Upper lobe of right lung (tissue), 1 donor: ENCODE data around the gene APBB1IP. TPM values are rescaled to one million over a fixed set of nuclear protein-coding genes. Genes with fewer than 3 reads are reported as not detected.
A peak's percentile ranks its signal among the peaks of the same experiment; 100 is the strongest.

Experiments used
- ATAC-seq: fragments of 200-7000 bp; cut with Tn5 transposase; one replicate; pipeline ENCODE4 v1.9.1; 2020; ENCODE audit warnings: mild to moderate bottlenecking, moderate library complexity
- DNase-seq: peaks from one replicate; pipeline ENCODE4 v3.0.0-alpha.2; 2020
- H3K27ac ChIP-seq: fragments of 200-600 bp; one replicate; pipeline ENCODE4 v1.8.0; 2022
- H3K27me3 ChIP-seq: fragments of 200-600 bp; one replicate; pipeline ENCODE4 v1.8.0; 2022; ENCODE audit warnings: mild to moderate bottlenecking
- H3K36me3 ChIP-seq: fragments of 200-600 bp; one replicate; pipeline ENCODE4 v1.8.0; 2022
- H3K4me1 ChIP-seq: fragments of 200-600 bp; one replicate; pipeline ENCODE4 v1.8.0; 2022
- H3K4me3 ChIP-seq: fragments of 200-600 bp; one replicate; pipeline ENCODE4 v1.8.0; 2022; ENCODE audit warnings: mild to moderate bottlenecking
- H3K9me3 ChIP-seq: fragments of 200-600 bp; one replicate; pipeline ENCODE4 v1.8.0; 2022
- intact Hi-C: fragments of 100-400 bp; cut with DNase I; formaldehyde crosslinking; loops from one replicate; pipeline ENCODE4 v1.11.0; 2022
- total RNA-seq: library from RNA; stranded (reverse); fragmentation: NEBNext Ultra II Directional; extraction: Animal tissue kit (Norgen Biotek cat#: 25700); gene quantifications from one replicate; pipeline ENCODE4 v1.2.1, GENCODE V29; 2021
- TF ChIP-seq, protein P1 (sequence below): fragments of 200-600 bp; IDR thresholded peaks from one replicate; pipeline ENCODE4 v1.8.0; 2022; ENCODE audit warnings: antibody characterized with exemption
- donor health status: DM: no; HTN: yes; CAD: no; lungs with severe emphysema.

The APBB1IP gene
- total RNA-seq, 1 donor from 2014 or later: 19.2 TPM

DNA sequence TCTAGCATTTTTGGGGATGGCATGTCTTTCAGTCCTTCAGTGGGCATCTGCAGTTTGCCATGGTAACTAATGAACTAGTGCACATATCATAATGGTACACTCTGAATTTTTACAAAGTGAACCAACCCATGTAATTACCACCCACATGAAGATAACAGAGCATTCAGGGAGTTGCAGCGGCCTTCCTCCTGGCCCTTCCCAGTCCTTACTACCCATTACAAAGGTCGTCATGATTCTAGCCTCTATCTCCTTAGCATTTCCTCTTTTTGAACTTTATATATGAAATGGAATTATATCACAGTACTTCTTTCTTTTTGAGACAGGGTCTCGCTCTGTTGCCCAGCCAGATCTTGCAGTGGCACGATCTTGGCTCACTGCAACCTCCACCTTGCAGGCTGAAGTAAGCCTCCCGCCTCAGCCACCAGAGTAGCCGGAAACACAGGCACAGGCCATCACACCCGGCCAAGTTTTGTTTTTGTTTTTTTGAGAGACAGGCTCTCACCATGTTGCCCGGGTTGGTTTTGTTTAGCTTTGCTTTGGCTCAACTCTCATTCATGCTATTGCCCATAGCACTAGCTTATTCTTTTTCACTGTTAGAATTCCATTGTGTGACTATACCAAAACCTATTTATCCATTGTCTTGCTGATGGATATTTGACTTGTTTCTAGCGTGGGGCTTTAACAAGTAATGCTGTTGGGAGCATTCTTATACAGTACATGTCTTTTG lies 79.2 kb downstream of the APBB1IP start:
- H3K27me3 ChIP-seq: no peaks in the 10 kb centered on the region
- intact Hi-C loops: no loop called here
- ATAC-seq: peak; percentile 57
- no peak for DNase-seq
- H3K4me1 ChIP-seq: no peaks in the 10 kb centered on the region
- H3K27ac ChIP-seq: no peak overlapping the region
- no peaks in the 10 kb centered on the region for H3K9me3 ChIP-seq
- H3K4me3 ChIP-seq: no peak overlapping the region
- peaks cover 17% of the 10 kb centered on the region for H3K36me3 ChIP-seq
- TF ChIP-seq, protein P1, sequence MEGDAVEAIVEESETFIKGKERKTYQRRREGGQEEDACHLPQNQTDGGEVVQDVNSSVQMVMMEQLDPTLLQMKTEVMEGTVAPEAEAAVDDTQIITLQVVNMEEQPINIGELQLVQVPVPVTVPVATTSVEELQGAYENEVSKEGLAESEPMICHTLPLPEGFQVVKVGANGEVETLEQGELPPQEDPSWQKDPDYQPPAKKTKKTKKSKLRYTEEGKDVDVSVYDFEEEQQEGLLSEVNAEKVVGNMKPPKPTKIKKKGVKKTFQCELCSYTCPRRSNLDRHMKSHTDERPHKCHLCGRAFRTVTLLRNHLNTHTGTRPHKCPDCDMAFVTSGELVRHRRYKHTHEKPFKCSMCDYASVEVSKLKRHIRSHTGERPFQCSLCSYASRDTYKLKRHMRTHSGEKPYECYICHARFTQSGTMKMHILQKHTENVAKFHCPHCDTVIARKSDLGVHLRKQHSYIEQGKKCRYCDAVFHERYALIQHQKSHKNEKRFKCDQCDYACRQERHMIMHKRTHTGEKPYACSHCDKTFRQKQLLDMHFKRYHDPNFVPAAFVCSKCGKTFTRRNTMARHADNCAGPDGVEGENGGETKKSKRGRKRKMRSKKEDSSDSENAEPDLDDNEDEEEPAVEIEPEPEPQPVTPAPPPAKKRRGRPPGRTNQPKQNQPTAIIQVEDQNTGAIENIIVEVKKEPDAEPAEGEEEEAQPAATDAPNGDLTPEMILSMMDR: no peak

DNA sequence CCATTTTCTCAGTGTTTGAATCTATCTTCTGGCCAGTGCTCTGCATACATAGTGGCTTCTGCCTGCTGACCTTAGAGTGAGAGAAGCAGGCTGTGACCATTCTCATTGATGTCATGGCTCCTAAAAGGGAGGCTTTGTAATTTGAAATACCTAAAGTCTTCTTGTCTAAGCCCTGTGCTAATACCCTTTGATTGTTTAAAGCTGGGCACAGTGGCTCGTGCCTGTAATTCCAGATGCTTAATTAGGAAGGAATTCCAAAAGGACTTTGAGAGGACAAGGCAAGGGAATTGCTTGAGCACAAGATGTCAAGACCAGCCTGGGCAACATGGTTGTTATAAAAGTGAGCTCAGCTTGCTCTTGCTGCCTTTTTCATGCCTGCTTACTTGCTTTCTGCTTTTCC lies 81.7 kb downstream of the APBB1IP start:
- Histone ChIP-seq H3K4me3 (no peak overlapping the region), H3K36me3 (no peaks in the 10 kb centered on the region), H3K27me3 (no peaks in the 10 kb centered on the region), H3K9me3 (no peaks in the 10 kb centered on the region), H3K27ac (no peak overlapping the region), H3K4me1 (no peaks in the 10 kb centered on the region)
- DNase-seq (no peak), ATAC-seq (no peak)
- TF ChIP-seq, protein P1: no peak
- intact Hi-C loops: no loop called here

DNA sequence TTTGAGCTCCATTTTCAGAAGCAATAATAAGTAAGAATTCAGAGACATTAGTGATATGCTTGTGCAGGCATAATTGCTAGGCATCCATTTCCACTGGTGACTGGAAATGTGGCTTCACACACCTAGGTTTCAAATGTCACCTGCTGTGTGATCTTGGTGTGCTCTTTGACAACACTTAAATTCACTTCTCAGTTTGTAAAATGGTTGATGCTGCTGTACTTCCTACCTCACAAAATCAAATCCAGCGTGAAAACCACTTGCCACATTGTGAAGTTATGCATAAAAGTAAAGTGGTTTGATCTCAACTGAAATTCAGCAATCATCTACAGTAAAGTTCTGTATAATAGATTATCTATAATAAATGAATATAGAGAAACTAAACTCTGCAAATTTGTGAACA lies 82.4 kb downstream of the APBB1IP start:
- Histone ChIP-seq H3K4me1 (no peaks in the 10 kb centered on the region), H3K27ac (no peak overlapping the region), H3K27me3 (no peaks in the 10 kb centered on the region), H3K36me3 (no peaks in the 10 kb centered on the region), H3K4me3 (no peak overlapping the region), H3K9me3 (no peaks in the 10 kb centered on the region)
- DNase-seq (no peak), ATAC-seq (no peak)
- TF ChIP-seq, protein P1: no peak
- intact Hi-C loops: no loop called here

DNA sequence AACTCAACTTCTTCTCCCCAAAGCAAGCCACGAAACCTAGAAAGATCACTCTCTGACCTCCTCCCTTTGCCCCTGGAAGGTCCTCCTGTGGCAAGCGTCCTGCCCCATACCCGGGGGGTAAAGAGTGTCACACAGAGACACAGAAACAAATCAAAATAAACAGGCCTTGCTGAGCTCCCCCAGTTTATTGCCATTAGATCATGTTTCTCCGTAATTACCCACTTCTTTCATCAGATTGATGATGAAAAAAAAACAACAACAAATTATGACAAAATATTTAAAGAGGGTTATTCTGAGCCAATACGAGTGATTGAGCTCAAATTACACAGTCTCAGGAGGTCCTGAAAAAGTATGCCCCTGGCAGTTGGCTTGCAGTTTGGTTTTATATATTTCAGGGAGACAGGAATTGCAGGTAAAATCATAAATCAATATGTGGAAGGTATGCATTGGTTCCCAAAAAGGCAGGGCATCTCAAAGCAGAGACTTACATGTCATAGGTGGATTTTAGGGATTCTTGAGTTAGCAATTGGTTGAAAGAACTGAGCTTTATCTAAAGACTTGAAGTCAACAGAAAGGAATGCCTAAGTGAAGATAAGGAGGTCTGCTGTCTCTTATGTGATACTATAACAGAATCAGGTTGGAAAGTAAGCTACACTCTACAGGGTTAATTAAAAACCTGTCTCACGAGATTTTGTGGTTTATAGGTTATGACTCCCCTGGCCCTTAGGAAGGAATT lies 86.2 kb downstream of the APBB1IP start:
- ATAC-seq (no peak), DNase-seq (no peak)
- TF ChIP-seq, protein P1: no peak
- no peaks in the 10 kb centered on the region for H3K27me3 ChIP-seq
- no peak overlapping the region for H3K4me3 ChIP-seq
- no peak overlapping the region for H3K27ac ChIP-seq
- no peaks in the 10 kb centered on the region for H3K4me1 ChIP-seq
- H3K36me3 ChIP-seq: peaks cover 7% of the 10 kb centered on the region
- intact Hi-C loops: no loop called here
- no peaks in the 10 kb centered on the region for H3K9me3 ChIP-seq

DNA sequence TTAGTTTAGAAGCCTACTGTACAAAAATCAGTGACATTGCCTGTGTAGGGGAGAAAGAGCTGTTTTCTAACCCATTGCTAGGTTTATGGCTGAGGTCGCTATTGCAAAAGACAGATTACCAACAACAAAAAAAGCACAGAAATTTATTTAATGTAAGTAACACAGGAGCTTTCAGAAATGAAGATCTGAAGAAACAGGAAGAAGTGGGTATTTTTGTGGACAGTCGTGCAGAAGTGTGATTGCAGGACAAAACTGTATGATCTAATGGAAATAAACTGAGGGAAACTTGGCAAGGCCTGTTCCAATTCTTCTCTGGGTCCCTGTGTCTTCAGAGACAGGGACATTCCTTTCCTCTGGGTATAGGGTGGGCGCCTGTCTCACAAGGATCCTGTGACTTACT lies 87.4 kb downstream of the APBB1IP start:
- no peaks in the 10 kb centered on the region for H3K4me1 ChIP-seq
- no peak overlapping the region for H3K27ac ChIP-seq
- ATAC-seq: no peak
- peaks cover 7% of the 10 kb centered on the region for H3K36me3 ChIP-seq
- H3K4me3 ChIP-seq: no peak overlapping the region
- TF ChIP-seq, protein P1: no peak
- no peaks in the 10 kb centered on the region for H3K9me3 ChIP-seq
- H3K27me3 ChIP-seq: no peaks in the 10 kb centered on the region
- DNase-seq: no peak
- intact Hi-C loops: no loop called here
